ENCODE results near the gene RAPGEF4. TPM values are rescaled to one million over a fixed set of nuclear protein-coding genes. Genes with fewer than 3 reads are reported as not detected.

Gene RAPGEF4
- total and polyA plus RNA-seq, 9 of the 15 experiments (the other 6 are each of a cell fraction or from before 2014, with no cell fraction given) = 0.04 to 0.33 (median 0.13) TPM; not detected in 6

- no TSS peak for BruUV-seq (replicated peaks)
- peak in 1 of 2 experiments; percentile 48; a peak in 2 of 4 replicates for TF ChIP-seq RAD21 (CRISPR knock-in tag; conservative IDR thresholded peaks at IDR 0.05 in 1 of 2, IDR thresholded peaks at IDR 0.05 in 1 of 2)
- TF ChIP-seq NEUROD1 (IDR thresholded peaks at IDR 0.05; ENCODE audit: borderline replicate concordance, low read depth, low read length, partially characterized antibody) = no peak
- TF ChIP-seq CREM (IDR thresholded peaks at IDR 0.05; ENCODE audit: low read depth) = no peak
- TF ChIP-seq E2F8 (IDR thresholded peaks at IDR 0.05; ENCODE audit: low read depth, partially characterized antibody) = no peak
- TF ChIP-seq, protein P1, sequence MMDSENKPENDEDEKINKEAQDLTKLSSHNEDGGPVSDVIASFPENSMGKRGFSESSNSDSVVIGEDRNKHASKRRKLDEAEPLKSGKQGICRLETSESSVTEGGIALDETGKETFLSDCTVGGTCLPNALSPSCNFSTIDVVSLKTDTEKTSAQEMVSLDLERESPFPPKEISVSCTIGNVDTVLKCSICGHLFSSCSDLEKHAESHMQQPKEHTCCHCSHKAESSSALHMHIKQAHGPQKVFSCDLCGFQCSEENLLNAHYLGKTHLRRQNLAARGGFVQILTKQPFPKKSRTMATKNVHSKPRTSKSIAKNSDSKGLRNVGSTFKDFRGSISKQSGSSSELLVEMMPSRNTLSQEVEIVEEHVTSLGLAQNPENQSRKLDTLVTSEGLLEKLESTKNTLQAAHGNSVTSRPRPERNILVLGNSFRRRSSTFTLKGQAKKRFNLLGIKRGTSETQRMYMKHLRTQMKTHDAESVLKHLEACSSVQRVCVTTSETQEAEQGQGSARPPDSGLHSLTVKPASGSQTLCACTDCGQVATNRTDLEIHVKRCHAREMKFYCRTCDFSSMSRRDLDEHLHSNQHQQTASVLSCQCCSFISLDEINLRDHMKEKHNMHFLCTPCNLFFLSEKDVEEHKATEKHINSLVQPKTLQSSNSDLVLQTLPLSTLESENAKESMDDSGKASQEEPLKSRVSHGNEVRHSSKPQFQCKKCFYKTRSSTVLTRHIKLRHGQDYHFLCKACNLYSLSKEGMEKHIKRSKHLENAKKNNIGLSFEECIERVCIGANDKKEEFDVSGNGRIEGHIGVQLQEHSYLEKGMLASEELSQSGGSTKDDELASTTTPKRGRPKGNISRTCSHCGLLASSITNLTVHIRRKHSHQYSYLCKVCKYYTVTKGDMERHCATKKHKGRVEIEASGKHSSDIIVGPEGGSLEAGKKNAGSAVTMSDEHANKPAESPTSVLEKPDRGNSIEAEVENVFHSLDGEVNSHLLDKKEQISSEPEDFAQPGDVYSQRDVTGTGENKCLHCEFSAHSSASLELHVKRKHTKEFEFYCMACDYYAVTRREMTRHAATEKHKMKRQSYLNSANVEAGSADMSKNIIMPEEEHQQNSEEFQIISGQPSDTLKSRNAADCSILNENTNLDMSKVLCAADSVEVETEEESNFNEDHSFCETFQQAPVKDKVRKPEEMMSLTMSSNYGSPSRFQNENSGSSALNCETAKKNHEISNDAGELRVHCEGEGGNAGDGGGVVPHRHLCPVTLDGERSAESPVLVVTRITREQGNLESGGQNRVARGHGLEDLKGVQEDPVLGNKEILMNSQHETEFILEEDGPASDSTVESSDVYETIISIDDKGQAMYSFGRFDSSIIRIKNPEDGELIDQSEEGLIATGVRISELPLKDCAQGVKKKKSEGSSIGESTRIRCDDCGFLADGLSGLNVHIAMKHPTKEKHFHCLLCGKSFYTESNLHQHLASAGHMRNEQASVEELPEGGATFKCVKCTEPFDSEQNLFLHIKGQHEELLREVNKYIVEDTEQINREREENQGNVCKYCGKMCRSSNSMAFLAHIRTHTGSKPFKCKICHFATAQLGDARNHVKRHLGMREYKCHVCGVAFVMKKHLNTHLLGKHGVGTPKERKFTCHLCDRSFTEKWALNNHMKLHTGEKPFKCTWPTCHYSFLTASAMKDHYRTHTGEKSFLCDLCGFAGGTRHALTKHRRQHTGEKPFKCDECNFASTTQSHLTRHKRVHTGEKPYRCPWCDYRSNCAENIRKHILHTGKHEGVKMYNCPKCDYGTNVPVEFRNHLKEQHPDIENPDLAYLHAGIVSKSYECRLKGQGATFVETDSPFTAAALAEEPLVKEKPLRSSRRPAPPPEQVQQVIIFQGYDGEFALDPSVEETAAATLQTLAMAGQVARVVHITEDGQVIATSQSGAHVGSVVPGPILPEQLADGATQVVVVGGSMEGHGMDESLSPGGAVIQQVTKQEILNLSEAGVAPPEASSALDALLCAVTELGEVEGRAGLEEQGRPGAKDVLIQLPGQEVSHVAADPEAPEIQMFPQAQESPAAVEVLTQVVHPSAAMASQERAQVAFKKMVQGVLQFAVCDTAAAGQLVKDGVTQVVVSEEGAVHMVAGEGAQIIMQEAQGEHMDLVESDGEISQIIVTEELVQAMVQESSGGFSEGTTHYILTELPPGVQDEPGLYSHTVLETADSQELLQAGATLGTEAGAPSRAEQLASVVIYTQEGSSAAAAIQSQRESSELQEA (IDR thresholded peaks at IDR 0.05; ENCODE audit: low read depth) = no peak
- TF ChIP-seq, protein P2, sequence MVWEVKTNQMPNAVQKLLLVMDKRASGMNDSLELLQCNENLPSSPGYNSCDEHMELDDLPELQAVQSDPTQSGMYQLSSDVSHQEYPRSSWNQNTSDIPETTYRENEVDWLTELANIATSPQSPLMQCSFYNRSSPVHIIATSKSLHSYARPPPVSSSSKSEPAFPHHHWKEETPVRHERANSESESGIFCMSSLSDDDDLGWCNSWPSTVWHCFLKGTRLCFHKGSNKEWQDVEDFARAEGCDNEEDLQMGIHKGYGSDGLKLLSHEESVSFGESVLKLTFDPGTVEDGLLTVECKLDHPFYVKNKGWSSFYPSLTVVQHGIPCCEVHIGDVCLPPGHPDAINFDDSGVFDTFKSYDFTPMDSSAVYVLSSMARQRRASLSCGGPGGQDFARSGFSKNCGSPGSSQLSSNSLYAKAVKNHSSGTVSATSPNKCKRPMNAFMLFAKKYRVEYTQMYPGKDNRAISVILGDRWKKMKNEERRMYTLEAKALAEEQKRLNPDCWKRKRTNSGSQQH (CRISPR knock-in tag; IDR thresholded peaks at IDR 0.05) = no peak
Observed at GRCh38 chr2:172977270-172978062, 241.8 kb downstream of the RAPGEF4 start.

More at GRCh38 chr2:172977270-172978062, 241.8 kb downstream of the RAPGEF4 start:
- POLR2A ChIA-PET = interaction anchor here (1.6 kb wide), 1 partner anchor 8 kb away, joined by 4 read pairs; no protein-coding TSS in a partner anchor
- H3K9me1 ChIP-seq (ENCODE audit: control insufficient read depth, insufficient read depth, low read length) = no peaks in the 10 kb centered on the region
- H3K27ac ChIP-seq (ENCODE audit: extremely low read depth, low read depth, low read length) = no peak overlapping the region
- in situ Hi-C loops (cut with MboI) = no loop called here
- no peaks in the 10 kb centered on the region for H3K4me1 ChIP-seq (replicated peaks in 1 of 2; ENCODE audit: control insufficient read depth in 2 of 2, insufficient read depth in 2 of 2, low read length in 2 of 2)
- WGBS (ENCODE audit: insufficient coverage, low coverage, missing lambda C conversion rate) = 2% methylated on average over 7 of the region's 7 CpGs
- DNase-seq (ENCODE audit: extremely low read depth in 1 of 4, low spot score in 3 of 4) = peak in 1 of 4 experiments; percentile 15
- H3K9me3 ChIP-seq (replicated peaks; ENCODE audit: control insufficient read depth, insufficient read depth, low read depth, low read length) = no peaks in the 10 kb centered on the region
- no peak for FAIRE-seq
- intact Hi-C loops (cut with micrococcal nuclease) = no loop called here
- no peak overlapping the region for H2AFZ ChIP-seq (ENCODE audit: low read depth, low read length)
- no peak overlapping the region for H3K9ac ChIP-seq (ENCODE audit: insufficient read depth in 1 of 2, low read depth in 2 of 2, low read length in 2 of 2)
- peaks cover 10 to 17% of the 10 kb centered on the region in 2 experiments; a peak in 4 of 5 replicates for H3K27me3 ChIP-seq (ENCODE audit: control insufficient read depth in 2 of 2, insufficient read depth in 2 of 2, low read length in 2 of 2)
- CTCF ChIA-PET (ENCODE audit: low intra/inter-chr PET ratio) = no interaction called here
- H3K4me2 ChIP-seq (ENCODE audit: insufficient read depth, low read length) = no peak overlapping the region
- H3K79me2 ChIP-seq (ENCODE audit: control insufficient read depth, insufficient read depth, low read length) = no peaks in the 10 kb centered on the region
- no peaks in the 10 kb centered on the region for H3K36me3 ChIP-seq (ENCODE audit: control insufficient read depth, insufficient read depth, low read length)
- peak; percentile 64 for ATAC-seq
- H3K4me3 ChIP-seq = no peak overlapping the region
- H4K20me1 ChIP-seq (replicated peaks; ENCODE audit: control insufficient read depth, insufficient read depth, low read length) = no peaks in the 10 kb centered on the region

Data from K562 (cell line).